HG03025 (cell line): ENCODE results near the gene PRDX5.

Source experiments
- ATAC-seq: cut with Tn5 transposase; IDR thresholded peaks from one replicate; pipeline ENCODE4 v1.9.1; 2021; ENCODE audit warnings: mild to moderate bottlenecking, moderate library complexity; ENCODE audit not compliant: unreplicated experiment, low FRiP score

Gene PRDX5

GRCh38 chr11:64317961-64318765 lies at the start of gene PRDX5:
Gene PRDX5 (plus strand): TSS chr11:64318121. CDS start chr11:64318216, 95 bp downstream.
- peak; percentile 70 for ATAC-seq

DNA sequence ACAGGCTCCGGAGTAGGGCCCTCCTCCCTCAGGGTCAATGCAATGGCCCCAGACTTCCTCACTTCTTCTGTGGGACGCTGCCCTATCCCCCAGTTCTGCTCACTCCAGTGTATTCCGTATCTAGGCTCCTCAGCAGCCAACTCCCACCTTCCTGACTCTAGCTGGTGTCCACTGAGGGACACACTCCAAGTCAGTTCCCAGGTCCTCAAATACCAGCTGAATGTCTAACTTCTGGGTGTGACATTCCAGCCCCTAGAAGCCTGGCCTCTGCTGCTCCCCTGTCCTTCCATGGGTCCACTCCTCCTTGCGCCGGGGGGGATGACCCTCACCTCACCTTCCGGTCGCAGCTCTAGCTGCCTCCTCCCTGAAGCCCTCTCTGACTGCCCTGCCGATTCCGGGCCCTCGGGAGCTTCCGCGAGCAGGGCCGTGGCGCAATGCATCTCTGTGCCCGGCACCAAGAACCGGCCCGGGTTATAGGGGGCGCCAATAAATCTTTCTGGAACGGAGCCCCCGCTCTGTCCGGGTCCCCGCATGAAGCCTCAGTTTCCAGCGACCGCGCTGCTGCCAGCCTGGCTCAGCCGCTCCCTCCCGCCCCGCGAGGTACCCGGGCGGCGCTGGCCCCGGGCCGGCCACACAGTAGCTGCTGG lies 48.9 kb upstream of the PRDX5 start:
- ATAC-seq, result peak; percentile 5

DNA sequence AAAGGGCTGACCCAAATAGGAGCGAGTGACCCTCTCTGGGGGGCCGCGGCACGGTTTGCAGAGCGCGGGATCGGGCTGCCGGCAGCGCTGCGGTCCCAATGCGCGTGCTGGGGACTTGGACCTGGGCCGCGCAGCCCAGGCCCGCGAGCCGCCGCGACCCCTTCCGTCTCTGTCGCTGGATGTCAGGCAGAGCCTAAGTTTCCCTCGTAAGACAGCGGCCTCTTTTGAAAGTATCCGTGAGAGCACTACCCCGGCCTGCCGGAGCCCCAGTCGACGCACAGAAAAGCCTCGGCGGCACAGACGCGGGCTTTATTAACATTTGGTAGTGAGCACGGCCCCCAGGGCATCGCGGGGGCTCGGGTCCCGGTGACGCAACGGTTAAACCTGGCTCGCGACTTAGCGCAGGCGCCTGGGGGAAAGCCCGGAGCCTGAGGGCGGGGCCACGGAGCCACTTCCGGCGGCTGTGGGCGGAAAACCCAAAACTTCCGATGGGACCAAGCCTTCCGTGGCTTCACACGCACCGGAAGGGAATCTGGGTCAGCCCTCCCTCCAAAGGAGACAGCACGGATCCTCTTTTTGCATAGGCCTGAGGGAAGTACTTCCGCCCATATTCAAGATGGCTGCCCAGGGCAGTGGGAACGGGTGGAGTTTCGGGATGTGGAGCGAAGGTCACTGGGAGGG lies 48.2 kb upstream of the PRDX5 start:
- peak; percentile 70 for ATAC-seq

GRCh38 chr11:64275031-64275800 lies 42.7 kb upstream of the PRDX5 start:
- no peak for ATAC-seq

GRCh38 chr11:64275841-64276240 lies 42.1 kb upstream of the PRDX5 start:
- ATAC-seq, result no peak

GRCh38 chr11:64276653-64277431 lies 41.1 kb upstream of the PRDX5 start:
- ATAC-seq, result no peak

GRCh38 chr11:64278576-64279190 lies 39.2 kb upstream of the PRDX5 start:
- no peak for ATAC-seq

- ATAC-seq, result no peak
Observed at GRCh38 chr11:64281957-64282770, 35.8 kb upstream of the PRDX5 start.

DNA sequence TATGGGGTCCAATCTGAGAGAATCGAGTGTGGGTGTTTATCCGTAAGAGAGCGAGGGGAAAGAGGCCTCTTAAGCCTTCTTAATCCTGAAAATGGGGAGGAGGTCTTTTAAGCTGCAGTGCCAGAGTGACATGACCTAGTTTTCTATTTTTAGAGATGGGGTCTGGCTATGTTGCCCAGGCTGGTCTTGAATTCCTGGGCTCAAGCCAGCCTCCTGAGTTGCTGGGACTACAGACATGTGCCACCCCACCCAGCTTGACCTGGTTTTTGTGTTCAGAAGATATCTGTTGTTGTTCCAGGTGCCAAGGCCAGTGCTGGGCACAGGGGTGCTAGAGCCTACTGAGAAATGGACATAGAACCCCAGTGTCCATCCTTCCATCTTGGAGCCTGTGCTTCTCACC lies 34.8 kb upstream of the PRDX5 start:
- ATAC-seq, result no peak

- ATAC-seq, result peak; percentile 63
Observed at GRCh38 chr11:64284048-64284961, 33.6 kb upstream of the PRDX5 start, which contains the start of gene BAD. Gene BAD (minus strand): TSS chr11:64284665. CDS start chr11:64284368, 297 bp downstream.

DNA sequence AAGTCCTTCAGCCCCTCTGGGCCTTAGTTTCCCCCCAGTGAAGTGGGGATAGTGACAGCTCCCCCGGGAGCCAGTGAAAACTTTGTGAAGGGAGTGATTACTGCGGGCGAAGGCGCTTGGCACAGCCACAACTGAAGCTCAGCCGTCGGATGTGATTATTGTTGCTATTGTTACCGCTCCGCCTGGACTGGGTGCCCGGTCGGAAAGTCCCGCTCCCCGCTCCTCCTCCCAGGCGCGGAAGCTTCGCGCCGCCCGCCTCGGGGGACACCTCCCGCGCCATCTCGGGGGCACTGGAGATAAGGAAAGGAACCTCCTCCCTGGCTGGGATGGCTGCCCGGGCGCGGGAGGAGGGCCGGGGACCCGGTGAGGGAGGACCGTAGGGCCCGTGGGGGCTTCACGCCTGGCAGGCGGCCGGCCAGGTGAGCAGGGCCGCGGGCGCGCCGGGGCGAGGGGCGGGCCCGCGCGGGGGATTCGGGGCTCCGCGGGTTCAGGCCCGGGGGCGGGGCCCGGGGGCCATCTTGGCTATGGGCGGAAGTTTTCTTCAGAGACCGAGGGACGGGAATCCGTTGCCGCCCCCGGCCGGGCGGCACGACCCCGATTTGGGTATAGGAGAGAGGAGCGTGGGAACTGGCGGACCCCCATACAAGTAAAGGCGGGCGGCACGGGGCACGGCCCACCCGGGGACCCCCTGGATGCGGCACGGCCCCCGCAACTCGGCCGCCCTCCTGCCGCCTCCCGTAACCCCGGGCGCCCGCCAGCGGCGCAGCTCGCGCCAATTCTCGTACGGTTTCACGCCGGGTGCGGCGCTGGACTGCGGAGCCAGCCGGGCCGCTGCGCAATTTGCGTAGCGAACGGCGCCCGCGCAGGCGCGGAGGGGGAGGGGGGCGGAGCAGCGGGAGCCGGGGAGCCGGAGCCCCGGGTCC lies 32.7 kb upstream of the PRDX5 start, which contains the start of gene GPR137:
GPR137 (plus strand) TSS at position 887 of the 923 bp plus-strand sequence. CDS start 677 bp downstream, outside the sequence.
- peak; percentile 55 for ATAC-seq

- ATAC-seq, result no peak
Observed at GRCh38 chr11:64285885-64286800, 31.8 kb upstream of the PRDX5 start.

GRCh38 chr11:64286801-64287159 lies 31.1 kb upstream of the PRDX5 start:
- no peak for ATAC-seq

GRCh38 chr11:64287676-64288352 lies 30.1 kb upstream of the PRDX5 start:
- no peak for ATAC-seq

DNA sequence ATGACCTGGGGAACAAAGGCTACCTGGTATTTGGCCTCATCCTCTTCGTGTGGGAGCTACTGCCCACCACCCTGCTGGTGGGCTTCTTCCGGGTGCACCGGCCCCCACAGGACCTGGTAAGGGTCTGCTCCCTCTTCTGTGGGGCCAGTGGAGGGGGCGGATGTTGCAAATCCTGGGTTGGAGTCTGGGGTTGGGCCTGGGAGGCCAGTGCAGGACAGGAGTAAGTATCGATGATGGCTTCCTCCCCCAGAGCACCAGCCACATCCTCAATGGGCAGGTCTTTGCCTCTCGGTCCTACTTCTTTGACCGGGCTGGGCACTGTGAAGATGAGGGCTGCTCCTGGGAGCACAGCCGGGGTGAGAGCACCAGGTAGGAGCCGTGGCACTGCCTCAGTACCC lies 29.6 kb upstream of the PRDX5 start:
- no peak for ATAC-seq
